Endodermal cell (in vitro differentiated cells): ENCODE results near the gene INPP4B. TPM values are rescaled to one million over a fixed set of nuclear protein-coding genes. Genes with fewer than 3 reads are reported as not detected.

Experiments used
- DNase-seq: peaks from one replicate; pipeline ENCODE4 v3.0.0-alpha.2; 2017
- H3K27ac ChIP-seq: 2 replicates; pipeline ENCODE4 v1.5.1; 2013; ENCODE audit warnings: mild to moderate bottlenecking, low read depth, low read length, moderate library complexity
- H3K27me3 ChIP-seq: 2 replicates; pipeline ENCODE4 v1.6.1; 2013; ENCODE audit warnings: mild to moderate bottlenecking, low read length, moderate library complexity; ENCODE audit not compliant: insufficient read depth, control insufficient read depth, poor library complexity, severe bottlenecking
- H3K36me3 ChIP-seq: 2 replicates; pipeline ENCODE4 v1.7.0; 2013; ENCODE audit warnings: mild to moderate bottlenecking, low read length, moderate library complexity; ENCODE audit not compliant: control insufficient read depth, insufficient read depth
- H3K4me1 ChIP-seq: one replicate; pipeline ENCODE4 v1.7.0; 2013; ENCODE audit warnings: low read length; ENCODE audit not compliant: control insufficient read depth, insufficient read depth
- H3K4me3 ChIP-seq: 2 replicates; pipeline ENCODE4 v1.5.1; 2013; ENCODE audit warnings: mild to moderate bottlenecking, low read length, moderate library complexity
- H3K9ac ChIP-seq: 2 replicates; pipeline ENCODE4 v1.6.1; 2013; ENCODE audit warnings: mild to moderate bottlenecking, low read length, moderate library complexity; ENCODE audit not compliant: poor library complexity, severe bottlenecking; ENCODE audit errors: extremely low read depth
- H3K9me3 ChIP-seq: 2 replicates; pipeline ENCODE4 v1.6.1; 2013; ENCODE audit warnings: mild to moderate bottlenecking, low read length, moderate library complexity; ENCODE audit not compliant: control insufficient read depth
- H3K27ac Mint-ChIP-seq: 2 replicates; pipeline ENCODE4 v1.8.0; 2020; ENCODE audit warnings: mixed read lengths
- H3K27me3 Mint-ChIP-seq: 2 replicates; pipeline ENCODE4 v1.8.0; 2021; ENCODE audit warnings: mild to moderate bottlenecking, mixed read lengths; ENCODE audit not compliant: insufficient read depth
- H3K36me3 Mint-ChIP-seq: 2 replicates; pipeline ENCODE4 v1.8.0; 2020; ENCODE audit warnings: low read depth, mixed read lengths
- H3K4me1 Mint-ChIP-seq: 2 replicates; pipeline ENCODE4 v1.8.0; 2020; ENCODE audit warnings: mixed read lengths
- H3K4me3 Mint-ChIP-seq: 2 replicates; pipeline ENCODE4 v1.8.0; 2020; ENCODE audit warnings: mild to moderate bottlenecking, moderate library complexity, mixed read lengths
- H3K9me3 Mint-ChIP-seq: 2 replicates; pipeline ENCODE4 v1.8.0; 2020; ENCODE audit warnings: mild to moderate bottlenecking, mixed read lengths
- CTCF ChIP-seq: fragments of 200-600 bp; sonication (generic); conservative IDR thresholded peaks from 2 replicates; pipeline ENCODE4 v1.5.0; 2021; ENCODE audit warnings: antibody characterized with exemption, mild to moderate bottlenecking
- WGBS, 2 experiments: methylation state at CpG; one replicate each; pipeline versions ENCODE4 v1.1.5 to v1.1.7; 2013; ENCODE audit warnings: missing lambda C conversion rate in 2 of 2, mixed read lengths in 1 of 2; ENCODE audit not compliant: insufficient coverage in 1 of 2, insufficient read length in 1 of 2; 5-methylcytosine and 5-hydroxymethylcytosine counted together
- total RNA-seq, 2 donors: library from RNA; stranded (reverse); fragmentation: NEBNext Ultra II Directional in 1 of 2; extraction: Animal tissue kit (Norgen Biotek cat#: 25700) in 1 of 2; gene quantifications; 2 replicates in 1 of 2; 3 replicates in 1 of 2; pipeline ENCODE4 v1.2.1, GENCODE V29; 2021

INPP4B gene
- total RNA-seq, 2 donors from 2014 or later: 0.64 to 0.66 TPM

GRCh38 chr4:142130666-142131065 is 715.4 kb downstream of the INPP4B start:
- Histone ChIP-seq H3K4me1 (no peaks in the 10 kb centered on the region), H3K36me3 (no peaks in the 10 kb centered on the region), H3K9ac (no peak overlapping the region), H3K9me3 (no peaks in the 10 kb centered on the region), H3K27ac (no peak overlapping the region), H3K27me3 (no peaks in the 10 kb centered on the region), H3K4me3 (no peak overlapping the region)
- H3K4me1 Mint-ChIP-seq: no peaks in the 10 kb centered on the region
- H3K36me3 Mint-ChIP-seq: no peaks in the 10 kb centered on the region
- no peaks in the 10 kb centered on the region for H3K9me3 Mint-ChIP-seq
- H3K4me3 Mint-ChIP-seq: no peak overlapping the region
- no peaks in the 10 kb centered on the region for H3K27me3 Mint-ChIP-seq
- WGBS, 2 experiments: 90 to 100% methylated on average over 1 of the region's 1 CpG
- no peak for TF ChIP-seq CTCF
- no peak overlapping the region for H3K27ac Mint-ChIP-seq
- DNase-seq: no peak

GRCh38 chr4:142129931-142130330 is 716.2 kb downstream of the INPP4B start:
- H3K27ac Mint-ChIP-seq: no peak overlapping the region
- 92 to 96% methylated on average over 1 of the region's 1 CpG for WGBS, 2 experiments

GRCh38 chr4:142129473-142129872 is 716.6 kb downstream of the INPP4B start:
- no peak overlapping the region for H3K4me3 Mint-ChIP-seq
- Histone ChIP-seq H3K4me3 (no peak overlapping the region), H3K9me3 (no peaks in the 10 kb centered on the region), H3K9ac (no peak overlapping the region), H3K27ac (no peak overlapping the region), H3K27me3 (no peaks in the 10 kb centered on the region), H3K4me1 (no peaks in the 10 kb centered on the region), H3K36me3 (no peaks in the 10 kb centered on the region)
- peaks cover 4% of the 10 kb centered on the region for H3K4me1 Mint-ChIP-seq
- no peaks in the 10 kb centered on the region for H3K27me3 Mint-ChIP-seq
- no peaks in the 10 kb centered on the region for H3K9me3 Mint-ChIP-seq
- DNase-seq: no peak
- no peak overlapping the region for H3K27ac Mint-ChIP-seq
- 96 to 100% methylated on average over 3 of the region's 3 CpGs for WGBS, 2 experiments
- TF ChIP-seq CTCF: no peak
- no peaks in the 10 kb centered on the region for H3K36me3 Mint-ChIP-seq

More at GRCh38 chr4:142129931-142130330, 716.2 kb downstream of the INPP4B start:
- no peak overlapping the region for H3K9ac ChIP-seq
- no peaks in the 10 kb centered on the region for H3K27me3 Mint-ChIP-seq
- H3K4me3 ChIP-seq: no peak overlapping the region
- H3K4me1 ChIP-seq: no peaks in the 10 kb centered on the region
- no peak overlapping the region for H3K27ac ChIP-seq
- H3K27me3 ChIP-seq: no peaks in the 10 kb centered on the region
- H3K4me1 Mint-ChIP-seq: peaks cover 4% of the 10 kb centered on the region
- no peak overlapping the region for H3K4me3 Mint-ChIP-seq
- no peak for TF ChIP-seq CTCF
- no peak for DNase-seq
- no peaks in the 10 kb centered on the region for H3K36me3 ChIP-seq
- H3K36me3 Mint-ChIP-seq: no peaks in the 10 kb centered on the region
- no peaks in the 10 kb centered on the region for H3K9me3 ChIP-seq
- H3K9me3 Mint-ChIP-seq: no peaks in the 10 kb centered on the region
